ENCODE data around the gene F2RL2.
"Not testable (repeated sequence)": the region's sequence is repeated elsewhere in the genome, so short reads cannot be mapped to it uniquely, and the experiment has no call there.

The F2RL2 gene

GRCh38 chr5:76607353-76607871, 15.8 kb downstream of the F2RL2 start:
- Histone ChIP-seq H3K27me3 (peaks cover 10% of the 10 kb centered on the region; the same call in 1 of the 2 replicates), H3K36me3 (no peaks in the 10 kb centered on the region), H3K4me1 (no peaks in the 10 kb centered on the region), H3K4me3 (ENCODE audit: low read depth, low read length) (no peak overlapping the region), H3K9me3 (no peaks in the 10 kb centered on the region)
- DNase-seq, result no peak
- no peak for TF ChIP-seq CTCF (IDR thresholded peaks at IDR 0.05; ENCODE audit: low read depth, low read length)

GRCh38 chr5:76606701-76607100, 16.5 kb downstream of the F2RL2 start:
- H3K4me3 ChIP-seq (ENCODE audit: low read depth, low read length), result no peak overlapping the region
- H3K4me1 ChIP-seq, result no peaks in the 10 kb centered on the region
- H3K9me3 ChIP-seq, result no peaks in the 10 kb centered on the region
- H3K36me3 ChIP-seq, result no peaks in the 10 kb centered on the region
- TF ChIP-seq CTCF (IDR thresholded peaks at IDR 0.05; ENCODE audit: low read depth, low read length), result no peak
- DNase-seq, result no peak
- H3K27me3 ChIP-seq, result peaks cover 10% of the 10 kb centered on the region; the same call in 1 of the 2 replicates

- Histone ChIP-seq H3K27me3 (peaks cover 10% of the 10 kb centered on the region; the same call in 1 of the 2 replicates), H3K36me3 (no peaks in the 10 kb centered on the region), H3K4me1 (no peaks in the 10 kb centered on the region), H3K4me3 (ENCODE audit: low read depth, low read length) (no peak overlapping the region), H3K9me3 (no peaks in the 10 kb centered on the region)
- TF ChIP-seq CTCF (IDR thresholded peaks at IDR 0.05; ENCODE audit: low read depth, low read length), result no peak
- DNase-seq, result no peak
Measured at GRCh38 chr5:76604838-76605237, 18.4 kb downstream of the F2RL2 start.

- not testable (repeated sequence) for H3K36me3 ChIP-seq; DNase-seq; H3K27me3 ChIP-seq; H3K9me3 ChIP-seq; H3K4me1 ChIP-seq; H3K4me3 ChIP-seq (ENCODE audit: low read depth, low read length)
Measured at GRCh38 chr5:76603991-76604390, 19.2 kb downstream of the F2RL2 start.

GRCh38 chr5:76602094-76602726, 21.0 kb downstream of the F2RL2 start:
- no peak overlapping the region for H3K4me3 ChIP-seq (ENCODE audit: low read depth, low read length)
- no peaks in the 10 kb centered on the region for H3K36me3 ChIP-seq
- DNase-seq, result no peak
- H3K4me1 ChIP-seq, result no peaks in the 10 kb centered on the region
- 0 out of 2 replicates have a peak, but pooled peaks cover 2% of the 10 kb centered on the region for H3K27me3 ChIP-seq
- no peak for TF ChIP-seq CTCF (IDR thresholded peaks at IDR 0.05; ENCODE audit: low read depth, low read length)
- H3K9me3 ChIP-seq, result no peaks in the 10 kb centered on the region

GRCh38 chr5:76601470-76601869, 21.7 kb downstream of the F2RL2 start:
- 0 out of 2 replicates have a peak, but pooled peaks cover 2% of the 10 kb centered on the region for H3K27me3 ChIP-seq
- no peaks in the 10 kb centered on the region for H3K4me1 ChIP-seq
- H3K4me3 ChIP-seq (ENCODE audit: low read depth, low read length), result no peak overlapping the region
- H3K36me3 ChIP-seq, result no peaks in the 10 kb centered on the region
- peak; percentile 11 for DNase-seq
- H3K9me3 ChIP-seq, result no peaks in the 10 kb centered on the region
- TF ChIP-seq CTCF (IDR thresholded peaks at IDR 0.05; ENCODE audit: low read depth, low read length), result peak; percentile 79
